NCI-H510A treated with DMSO at 0.1 percent for 48 hours (cell line): ENCODE results near the gene SLC4A7.
"Not testable (repeated sequence)": the region's sequence is repeated elsewhere in the genome, so short reads cannot be mapped to it uniquely, and the experiment has no call there.

ENCODE experiments used
- DNase-seq: peaks from one replicate; lab custom pipeline; 2025; lab: John Stamatoyannopoulos, UW

The SLC4A7 gene

DNA sequence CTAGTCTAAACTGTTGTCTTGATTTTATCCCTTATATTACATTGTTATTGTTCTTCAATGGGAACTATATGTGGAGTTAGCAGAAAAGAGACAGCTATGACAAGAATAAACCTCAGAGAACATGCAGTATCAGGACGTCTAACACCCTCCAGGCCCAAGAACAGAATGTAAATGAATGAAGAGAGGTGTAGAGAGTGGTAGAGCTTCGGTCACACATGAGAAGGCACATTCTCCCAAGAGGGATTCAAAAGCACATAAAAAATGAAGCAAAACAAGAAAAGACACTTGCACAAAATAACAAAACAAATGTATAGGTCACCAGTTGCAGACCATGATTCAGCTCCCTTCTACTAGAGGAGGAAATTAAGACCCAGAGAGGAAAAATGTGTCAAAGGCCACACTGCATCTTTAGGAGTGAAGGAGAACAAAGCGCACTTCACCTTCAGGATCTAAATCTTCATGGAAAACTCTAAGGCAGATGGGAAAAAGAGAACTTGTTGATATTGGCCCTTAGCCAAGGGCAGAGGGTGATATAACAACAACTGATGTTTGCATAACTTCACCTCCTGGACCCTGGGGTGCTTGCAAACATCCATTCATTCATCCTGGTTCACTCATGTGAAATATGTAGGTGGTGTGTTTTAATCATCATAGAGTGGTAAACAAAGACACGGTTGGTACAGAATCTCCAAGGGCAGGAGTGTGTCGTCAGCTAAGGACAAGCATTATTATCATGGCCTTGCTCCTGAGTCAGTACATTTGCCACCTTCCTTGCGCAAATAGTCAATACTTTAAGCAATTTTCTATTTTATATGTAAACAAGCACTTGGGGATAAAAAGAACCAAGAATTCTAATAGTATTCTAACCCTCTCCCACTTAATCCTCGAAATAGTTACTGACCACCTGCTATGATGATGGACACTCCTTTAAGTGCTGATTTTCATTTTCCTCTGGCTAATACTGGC lies 123.8 kb downstream of the SLC4A7 start:
- peak; percentile 86 for DNase-seq

DNA sequence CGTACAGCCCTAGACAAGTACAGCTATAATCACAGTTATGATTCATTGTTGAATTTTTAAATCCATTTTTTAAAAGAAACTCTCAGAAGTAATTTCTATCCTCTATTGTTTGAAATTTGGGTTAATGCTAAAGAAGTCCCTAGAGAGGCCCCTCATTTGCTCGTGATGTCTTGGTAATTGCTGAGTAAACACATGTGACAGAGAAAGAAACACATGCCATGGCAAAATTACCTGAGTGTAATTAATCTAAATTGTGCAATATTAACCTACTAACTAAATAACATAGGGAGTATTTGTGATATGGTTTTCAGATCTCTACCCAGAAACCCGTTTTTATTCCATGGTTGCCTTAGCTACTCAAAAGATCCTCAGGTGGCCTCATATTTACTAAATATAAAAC lies 125.8 kb downstream of the SLC4A7 start:
- no peak for DNase-seq

DNA sequence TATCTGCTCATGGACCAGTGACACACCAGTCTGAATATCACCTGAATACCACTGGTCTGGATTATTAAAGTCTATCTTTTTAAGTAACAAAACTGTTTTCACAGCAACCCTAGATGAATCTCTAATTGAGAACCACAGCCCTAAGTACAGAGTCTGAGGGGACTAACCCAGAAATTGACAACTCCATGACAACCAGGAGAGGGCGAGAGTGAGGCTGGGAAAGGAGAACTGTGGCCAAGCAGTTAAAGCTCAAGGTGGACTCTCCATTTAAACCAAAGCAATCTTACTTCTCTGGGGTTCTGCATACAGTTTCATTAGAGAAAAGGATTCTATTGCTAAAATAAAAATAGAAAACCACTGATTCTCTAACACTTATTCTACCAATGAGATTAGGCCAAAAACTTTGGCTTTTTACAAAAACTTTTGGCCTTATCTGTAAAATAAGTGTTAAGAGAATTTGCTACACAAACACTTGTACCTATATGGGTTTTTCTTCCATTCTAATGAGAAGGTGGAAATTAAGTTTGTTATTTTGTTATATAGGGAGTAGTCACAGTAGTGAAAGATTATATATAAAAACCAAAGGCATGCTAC lies 126.4 kb downstream of the SLC4A7 start:
- DNase-seq: peak; percentile 28

DNA sequence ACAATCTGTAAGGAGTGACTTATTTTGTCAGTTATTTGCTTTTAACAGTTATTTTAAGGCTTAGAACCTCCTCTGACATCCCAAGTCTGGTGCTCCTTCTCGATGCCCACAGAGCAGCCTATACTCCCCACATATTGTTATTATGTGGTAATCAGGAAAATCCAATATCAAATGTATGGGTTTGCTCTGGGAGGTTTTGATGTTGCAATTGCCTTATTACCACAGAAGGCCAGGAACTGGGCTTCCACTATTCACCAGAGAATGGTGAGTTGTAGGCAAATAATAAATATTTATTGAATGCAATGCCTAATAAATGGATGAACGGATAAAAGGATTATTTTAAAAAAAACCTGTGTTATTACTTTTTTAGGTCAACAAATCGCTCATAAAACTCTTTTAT lies 127.2 kb downstream of the SLC4A7 start:
- no peak for DNase-seq

DNA sequence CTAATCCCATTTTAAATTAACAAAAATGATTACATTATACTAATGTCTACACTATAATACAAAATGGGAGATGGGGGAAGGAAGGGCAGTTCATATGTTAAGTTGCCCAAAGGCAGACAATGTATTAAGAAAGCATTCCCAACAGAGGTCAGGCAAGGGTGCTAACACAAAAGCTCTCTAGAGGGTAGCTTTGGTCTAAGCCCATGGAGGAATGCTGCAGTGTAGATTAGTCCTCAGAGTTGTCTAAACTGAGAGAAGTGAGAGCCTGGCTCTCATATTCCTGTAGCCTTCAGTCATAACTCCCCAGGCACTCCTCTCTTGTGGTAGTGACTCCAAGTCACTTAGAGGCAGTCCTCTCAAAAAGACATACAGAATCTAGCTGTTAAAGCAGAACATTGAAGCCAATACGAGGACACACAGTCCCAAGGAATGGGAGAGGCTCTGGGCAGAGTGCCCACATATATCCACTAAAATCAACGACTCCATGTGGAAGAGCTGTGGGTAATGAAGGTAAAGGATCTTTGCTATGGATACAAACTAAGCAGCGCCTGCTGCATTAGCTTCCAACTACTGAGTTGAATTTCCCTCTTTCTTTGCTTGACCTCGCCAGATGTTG lies 129.5 kb downstream of the SLC4A7 start:
- DNase-seq: no peak

DNA sequence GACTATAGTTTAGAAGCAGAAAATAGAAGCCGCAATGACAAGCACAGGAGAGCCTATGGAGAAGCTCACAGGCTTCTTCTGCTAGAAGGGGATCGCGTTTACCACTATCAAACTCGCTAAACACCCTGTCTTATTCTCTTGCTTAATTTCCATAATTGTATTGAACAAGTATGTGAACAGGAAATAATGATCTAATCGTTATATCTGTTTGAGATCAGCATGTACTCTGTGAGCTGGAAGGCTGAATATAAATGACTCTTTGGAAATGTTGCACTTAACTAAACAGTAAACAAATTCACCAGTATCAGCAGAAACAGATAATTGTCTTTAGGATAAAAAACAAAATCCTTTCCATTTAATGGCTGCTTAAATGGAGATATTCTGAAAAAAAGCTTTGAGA lies 130.0 kb downstream of the SLC4A7 start:
- DNase-seq: no peak

DNA sequence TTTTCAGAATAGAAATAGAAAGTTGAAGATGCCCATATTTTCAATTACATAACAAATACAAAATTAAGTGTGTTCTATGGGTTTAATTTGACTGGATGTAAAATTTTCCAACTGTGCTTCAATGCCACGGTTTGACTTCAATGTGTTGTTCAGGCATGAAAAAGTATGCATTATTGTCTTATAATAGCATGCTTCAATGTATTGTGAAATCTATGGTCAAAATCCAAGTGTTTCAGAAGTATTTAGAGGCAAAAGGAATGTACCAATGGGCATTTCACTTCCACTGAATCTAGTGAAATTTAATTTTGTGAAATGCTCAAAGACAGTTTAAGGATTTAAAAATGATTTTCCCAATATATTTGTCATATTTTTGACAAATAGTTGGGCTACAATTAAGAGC lies 131.0 kb downstream of the SLC4A7 start:
- no peak for DNase-seq

DNA sequence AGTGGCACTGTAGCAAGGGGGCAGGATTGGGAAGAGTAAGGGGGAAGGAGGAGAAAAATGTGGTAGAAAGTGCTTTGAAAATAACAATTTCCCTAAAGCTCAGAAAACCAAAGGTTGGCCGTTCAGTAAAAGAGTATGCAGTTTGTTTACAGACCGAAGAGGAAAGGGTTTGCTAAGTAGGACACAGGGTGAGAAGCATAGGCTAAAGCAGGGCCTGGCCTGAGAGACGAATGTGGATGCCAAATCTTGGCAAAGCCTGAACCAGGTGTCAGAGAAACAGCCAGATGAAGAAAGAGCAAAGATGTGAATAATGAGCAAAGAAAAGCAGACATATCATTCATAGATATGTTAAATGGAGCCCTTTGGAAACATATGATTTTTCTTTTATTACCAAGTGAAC lies 132.1 kb downstream of the SLC4A7 start:
- DNase-seq: no peak

DNA sequence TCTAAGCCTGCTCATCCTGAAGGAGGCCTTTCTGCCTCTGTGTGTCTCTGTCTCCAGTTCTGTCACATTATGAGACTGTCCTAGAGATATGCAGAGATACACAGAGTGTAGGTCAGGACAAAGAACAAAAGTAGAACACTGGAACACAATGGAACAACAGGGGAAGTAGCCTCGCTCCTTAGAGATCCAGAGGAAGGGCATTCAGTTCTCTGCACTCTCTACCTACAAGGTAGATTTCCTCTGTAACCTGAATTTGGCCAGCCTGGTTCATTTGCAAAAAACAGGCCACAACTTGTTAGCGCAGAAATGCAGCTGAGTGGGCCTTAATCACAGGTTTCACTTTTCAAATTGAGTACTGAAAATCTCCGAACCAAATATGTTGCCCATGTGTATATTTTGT lies 134.4 kb downstream of the SLC4A7 start:
- DNase-seq: no peak

DNA sequence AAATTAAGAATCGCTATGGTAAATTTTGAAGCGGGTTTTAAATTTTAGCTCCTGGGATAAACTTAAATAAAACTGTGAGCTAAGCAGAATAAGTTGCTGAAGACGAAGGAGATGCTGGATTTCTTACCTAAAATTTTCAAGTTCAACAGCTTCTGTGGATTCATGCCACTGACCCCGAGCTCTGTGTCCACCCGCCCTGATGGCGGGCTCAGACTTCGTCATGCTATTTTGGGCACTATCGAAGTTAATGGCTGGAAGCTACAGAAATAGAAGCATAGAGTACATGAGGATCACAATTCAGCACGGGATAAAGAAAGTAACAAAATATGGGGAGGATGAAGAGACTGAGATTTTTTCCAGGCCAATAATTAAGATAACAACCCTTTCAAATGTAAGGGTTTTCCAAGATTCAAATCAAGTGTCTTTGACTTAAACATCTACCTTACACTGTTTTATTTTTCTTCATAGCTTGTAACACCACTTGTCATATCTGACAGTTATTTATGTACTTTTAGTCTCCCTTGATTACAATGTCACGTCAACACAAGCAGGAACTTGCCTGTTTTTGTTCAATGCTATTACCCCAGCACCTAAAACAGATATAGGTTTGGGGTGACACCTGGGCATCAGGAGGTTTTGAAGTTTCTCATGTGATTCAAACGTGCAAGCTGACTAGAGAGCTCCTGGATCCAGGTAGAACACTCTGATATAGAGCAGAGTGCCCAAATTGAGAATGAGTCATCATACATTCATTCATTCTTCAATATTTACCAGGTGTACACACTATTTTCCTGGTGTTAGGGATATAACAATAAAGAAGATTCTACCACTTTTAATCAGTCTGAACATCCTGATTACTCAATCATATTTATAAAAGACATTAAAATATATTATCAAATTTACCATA lies 138.0 kb downstream of the SLC4A7 start:
- no peak for DNase-seq

DNA sequence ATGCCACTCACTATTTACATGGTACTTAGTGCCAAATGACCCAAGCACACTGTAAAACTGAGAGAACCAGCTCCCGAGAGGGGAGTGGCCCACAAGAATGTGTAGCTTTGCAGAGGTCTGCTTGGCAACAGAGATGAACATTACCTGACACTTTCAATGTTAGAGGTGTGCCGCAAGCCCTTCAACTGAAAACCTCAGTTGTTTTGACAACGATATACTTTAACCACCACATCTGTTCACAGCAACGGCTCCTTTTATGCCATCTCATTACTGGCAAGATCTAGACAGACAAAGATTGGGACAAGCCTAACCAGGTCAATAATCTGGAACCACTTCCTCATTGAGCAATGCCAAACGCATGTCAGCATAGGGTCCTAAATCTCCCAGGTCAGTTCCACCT lies 138.7 kb downstream of the SLC4A7 start:
- DNase-seq: no peak

DNA sequence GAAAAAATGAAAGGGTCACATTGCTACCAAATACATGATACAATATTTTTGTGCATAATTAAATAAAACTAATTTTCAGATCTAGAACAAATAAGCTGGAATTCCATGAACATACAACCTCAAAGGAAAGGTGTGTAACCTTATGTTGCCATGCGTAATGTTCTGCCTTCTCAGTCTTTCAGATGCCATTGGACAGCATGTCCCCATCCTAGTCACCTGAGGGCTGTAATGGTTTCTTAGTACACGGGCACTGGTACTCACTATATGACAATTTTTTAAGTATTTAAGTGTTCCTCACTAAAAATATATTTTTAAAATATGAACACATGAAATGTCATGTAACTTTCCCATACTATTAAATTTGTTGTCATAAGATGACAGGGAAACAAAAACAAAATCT lies 139.1 kb downstream of the SLC4A7 start:
- no peak for DNase-seq

DNA sequence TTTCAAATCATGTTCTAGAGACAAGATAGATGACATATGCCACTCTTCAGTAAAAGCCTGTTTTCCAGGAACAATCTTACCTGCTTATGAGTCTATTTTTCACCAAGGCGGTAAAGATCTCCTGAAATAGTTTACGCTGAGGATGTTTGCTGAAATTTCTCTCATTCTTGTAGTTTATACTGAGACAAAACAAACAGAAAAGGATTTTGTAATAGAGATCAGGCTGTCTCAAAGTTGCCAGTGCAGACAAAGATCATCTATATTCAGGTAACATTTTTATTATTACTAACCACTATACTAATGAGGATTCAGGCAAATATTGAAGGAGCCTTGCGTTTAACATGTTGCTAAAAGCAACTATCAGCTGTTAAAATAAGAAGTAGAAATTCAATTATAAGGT lies 140.0 kb downstream of the SLC4A7 start:
- DNase-seq: no peak

DNA sequence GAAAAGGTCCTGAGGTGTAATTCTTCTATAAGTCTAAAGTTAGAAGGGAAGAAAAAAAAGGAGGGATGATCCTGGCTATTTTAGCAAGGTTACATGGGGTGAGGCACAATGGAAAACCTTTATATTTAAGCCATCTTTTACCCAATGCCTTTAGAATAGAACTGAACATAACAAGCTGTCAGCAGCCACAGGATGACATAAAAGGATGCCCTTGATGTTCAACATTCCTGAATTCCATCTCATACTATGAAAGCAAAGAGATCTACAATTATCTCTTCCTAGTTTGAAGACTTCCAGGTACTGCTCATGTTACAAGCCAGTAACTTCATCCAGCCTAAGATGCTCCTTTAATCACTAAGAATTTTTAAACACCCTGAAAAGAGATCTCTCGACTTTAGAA lies 141.9 kb downstream of the SLC4A7 start:
- no peak for DNase-seq

DNA sequence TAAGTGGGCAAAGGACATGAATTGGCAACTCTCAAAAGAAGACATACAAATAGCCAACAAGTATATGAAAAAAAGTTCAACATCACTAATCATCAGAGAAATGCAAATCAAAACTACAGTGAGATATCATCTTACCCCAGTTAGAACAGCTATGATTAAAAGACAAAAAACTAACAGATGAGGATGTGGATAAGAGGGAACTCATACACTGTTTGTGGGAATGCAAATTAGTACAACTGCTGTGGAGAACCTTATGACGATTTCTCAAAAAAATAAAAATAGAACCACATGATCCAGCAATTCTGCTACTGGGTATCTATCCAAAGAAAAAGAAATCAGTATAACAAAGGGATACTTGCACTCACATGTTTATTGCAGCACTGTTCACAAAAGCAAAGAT lies 143.7 kb downstream of the SLC4A7 start:
- no peak for DNase-seq

DNA sequence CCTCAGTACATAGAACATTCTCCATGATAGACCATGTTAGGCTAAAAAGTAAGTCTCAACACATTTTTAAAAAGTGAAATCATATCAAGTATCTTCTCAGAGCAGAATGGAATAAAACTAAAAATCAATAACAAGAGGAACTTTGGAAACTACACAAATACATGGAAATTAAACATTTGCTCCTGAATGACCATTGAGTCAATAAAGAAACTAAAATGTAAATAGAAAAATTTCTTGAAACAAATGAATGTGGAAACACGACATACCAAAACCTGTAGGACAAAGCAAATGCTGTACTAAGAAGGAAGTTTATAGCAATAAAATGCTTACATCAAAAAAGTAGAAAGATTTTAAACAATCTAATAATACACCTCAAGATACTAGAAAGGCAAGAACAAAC lies 148.6 kb downstream of the SLC4A7 start:
- no peak for DNase-seq

DNA sequence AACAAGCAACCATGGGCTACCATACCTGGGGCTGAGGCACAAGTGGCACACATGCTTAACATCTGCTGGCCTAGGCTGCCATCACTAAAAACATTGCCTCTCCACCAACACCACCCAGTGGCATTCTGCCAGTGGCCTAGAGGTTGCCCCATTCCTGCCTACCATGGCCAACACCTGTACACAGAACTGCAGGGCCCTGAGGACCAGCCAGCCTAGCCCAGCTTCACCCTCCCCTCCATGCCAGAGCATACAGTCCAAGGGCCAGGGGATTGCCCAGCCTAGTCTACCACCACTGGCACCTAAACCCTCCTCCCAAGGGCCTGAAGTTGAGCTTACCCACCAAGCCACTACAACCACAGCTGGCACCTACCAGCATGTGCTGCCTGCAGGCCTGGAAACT lies 150.3 kb downstream of the SLC4A7 start:
- DNase-seq: no peak

DNA sequence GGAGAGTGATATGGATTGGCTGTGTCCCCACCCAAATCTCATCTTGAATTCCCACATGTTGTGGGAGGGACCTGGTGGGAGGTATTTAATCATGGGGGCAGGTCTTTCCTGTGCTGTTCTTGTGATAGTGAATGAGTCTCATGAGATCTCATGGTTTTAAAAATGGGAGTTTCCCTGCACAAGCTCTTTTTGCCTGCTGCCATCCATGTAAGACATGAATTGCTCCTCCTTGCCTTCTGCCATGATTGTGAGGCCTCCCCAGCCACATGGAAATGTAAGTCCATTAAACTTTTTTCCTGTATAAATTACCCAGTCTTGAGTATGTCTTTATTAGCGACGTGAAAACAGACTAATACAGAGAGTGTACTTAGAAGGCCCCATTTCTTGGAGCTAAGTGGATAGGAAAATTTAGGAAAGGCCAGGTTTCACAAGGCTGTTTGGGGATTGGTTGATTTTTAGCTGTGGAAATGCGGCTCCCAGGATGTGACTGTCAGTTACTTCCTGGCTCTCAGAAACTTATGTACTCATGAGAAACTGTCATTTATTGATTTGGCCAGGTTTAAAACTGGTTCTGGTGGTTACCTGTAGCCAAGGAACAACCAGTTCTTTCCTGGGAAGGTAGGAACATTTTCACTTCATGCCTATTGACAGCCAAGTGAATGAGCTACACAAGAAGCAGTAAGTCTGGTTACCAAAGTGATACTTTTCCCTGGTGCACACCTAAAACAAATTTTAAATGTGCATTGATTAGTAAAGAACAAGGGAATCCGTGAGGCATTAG lies 155.0 kb downstream of the SLC4A7 start:
- not testable (repeated sequence) for DNase-seq

DNA sequence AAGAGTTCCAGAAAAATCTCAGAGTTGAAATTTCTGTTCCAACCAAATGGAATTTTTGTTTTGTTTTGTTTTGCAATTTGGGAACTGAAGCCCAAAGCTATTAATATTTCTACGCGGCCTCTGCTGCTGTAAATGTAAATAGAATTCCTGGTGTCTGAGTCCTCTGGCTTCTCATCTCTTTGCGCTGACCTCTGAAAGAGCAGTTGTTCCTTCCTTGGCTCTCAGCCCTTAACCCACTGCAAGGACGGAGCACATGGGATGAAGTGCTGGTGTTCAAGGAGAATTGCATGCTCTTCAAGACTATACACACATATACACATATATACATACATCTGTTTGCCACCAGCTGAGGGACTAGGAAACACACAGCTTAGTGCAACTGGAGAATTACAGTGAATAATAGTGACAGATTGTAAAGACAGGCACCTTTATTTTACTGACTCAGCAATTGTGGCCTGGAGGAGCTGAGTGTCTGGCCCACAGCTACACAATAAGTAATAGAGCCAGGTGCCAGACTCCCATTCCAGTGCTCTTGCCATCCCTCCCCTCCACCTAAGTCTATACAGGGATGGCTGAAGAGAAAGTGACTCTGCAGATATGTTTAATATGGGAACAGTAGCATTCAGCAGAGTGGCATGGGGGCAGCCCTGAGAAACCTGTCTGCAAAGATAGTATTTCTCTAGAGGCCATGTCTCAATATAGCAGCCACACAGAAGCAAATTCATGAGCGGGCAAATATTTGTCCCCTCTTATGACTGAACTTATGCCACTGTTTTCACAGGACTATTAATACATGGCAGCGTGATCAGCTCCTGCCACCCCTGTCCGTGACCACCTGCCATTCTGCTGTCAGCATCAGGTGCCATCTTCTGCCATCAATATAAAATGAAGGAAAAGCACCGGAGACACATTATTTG lies 157.3 kb downstream of the SLC4A7 start:
- DNase-seq: no peak

DNA sequence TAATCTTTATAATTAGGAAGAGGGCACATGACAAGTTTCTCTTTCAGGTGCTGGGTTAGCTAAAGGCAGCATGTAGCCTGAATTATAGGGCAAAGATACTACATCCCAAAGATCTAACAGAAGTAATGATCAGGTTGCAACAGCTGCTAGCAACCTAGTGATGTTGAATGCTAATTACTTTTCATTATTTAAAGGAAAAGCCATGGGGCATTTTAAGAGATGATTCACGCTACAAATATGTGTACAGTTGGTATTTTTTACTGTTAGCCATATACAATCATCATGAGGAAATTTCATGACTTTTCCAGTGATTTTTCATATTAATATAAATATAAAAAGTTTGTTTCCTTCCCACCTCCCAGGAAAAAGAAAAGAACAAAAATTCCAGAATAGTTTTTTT lies 158.0 kb downstream of the SLC4A7 start:
- DNase-seq: no peak
